Spleen (tissue), 7 donors: ENCODE results near the gene LDLRAD4.

ENCODE experiments used
- POLR2A ChIP-seq, 3 donors: fragments of 450-650 bp; IDR thresholded peaks; one replicate each; pipeline ENCODE4 v1.5.1; 2017; ENCODE audit warnings: antibody characterized with exemption in 3 of 3, mild to moderate bottlenecking in 1 of 3
- TF ChIP-seq, protein P1 (sequence below), 11 experiments: fragments of 200-600 bp in 7 of 11; fragments of 450-650 bp in 4 of 11; sonication (generic) in 4 of 11; IDR thresholded peaks in 8 of 11; conservative IDR thresholded peaks in 3 of 11; 1 replicate in 7 of 11; 2 replicates in 4 of 11; pipeline versions ENCODE4 v1.4.0 to v1.8.0; 2016 to 2021; ENCODE audit warnings: antibody characterized with exemption in 11 of 11, inconsistent platforms in 4 of 11, mild to moderate bottlenecking in 1 of 11
- donor health status: DM: no; HTN: no; CAD: no; lungs with moderate emphysema.
- donor health status: DM: no; HTN: no; CAD: no.
- donor health status: DM: no; HTN: no; CAD: no.

GRCh38 chr18:13563390-13563805 is 344.8 kb downstream of the LDLRAD4 start:
- TF ChIP-seq, protein P1, sequence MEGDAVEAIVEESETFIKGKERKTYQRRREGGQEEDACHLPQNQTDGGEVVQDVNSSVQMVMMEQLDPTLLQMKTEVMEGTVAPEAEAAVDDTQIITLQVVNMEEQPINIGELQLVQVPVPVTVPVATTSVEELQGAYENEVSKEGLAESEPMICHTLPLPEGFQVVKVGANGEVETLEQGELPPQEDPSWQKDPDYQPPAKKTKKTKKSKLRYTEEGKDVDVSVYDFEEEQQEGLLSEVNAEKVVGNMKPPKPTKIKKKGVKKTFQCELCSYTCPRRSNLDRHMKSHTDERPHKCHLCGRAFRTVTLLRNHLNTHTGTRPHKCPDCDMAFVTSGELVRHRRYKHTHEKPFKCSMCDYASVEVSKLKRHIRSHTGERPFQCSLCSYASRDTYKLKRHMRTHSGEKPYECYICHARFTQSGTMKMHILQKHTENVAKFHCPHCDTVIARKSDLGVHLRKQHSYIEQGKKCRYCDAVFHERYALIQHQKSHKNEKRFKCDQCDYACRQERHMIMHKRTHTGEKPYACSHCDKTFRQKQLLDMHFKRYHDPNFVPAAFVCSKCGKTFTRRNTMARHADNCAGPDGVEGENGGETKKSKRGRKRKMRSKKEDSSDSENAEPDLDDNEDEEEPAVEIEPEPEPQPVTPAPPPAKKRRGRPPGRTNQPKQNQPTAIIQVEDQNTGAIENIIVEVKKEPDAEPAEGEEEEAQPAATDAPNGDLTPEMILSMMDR (IDR thresholded peaks at IDR 0.05 in 8 of 11, conservative IDR thresholded peaks at IDR 0.05 in 3 of 11) = no peak
- TF ChIP-seq POLR2A (IDR thresholded peaks at IDR 0.05) = no peak
